GM19025 (cell line): ENCODE measurements around the gene NTNG1.
"Not testable (repeated sequence)": the region's sequence is repeated elsewhere in the genome, so short reads cannot be mapped to it uniquely, and the experiment has no call there.

ENCODE experiments used
- ATAC-seq: cut with Tn5 transposase; IDR thresholded peaks from one replicate; pipeline ENCODE4 v1.9.1; 2021; ENCODE audit warnings: mild to moderate bottlenecking, low read depth, moderate library complexity; ENCODE audit not compliant: unreplicated experiment

The NTNG1 gene

DNA sequence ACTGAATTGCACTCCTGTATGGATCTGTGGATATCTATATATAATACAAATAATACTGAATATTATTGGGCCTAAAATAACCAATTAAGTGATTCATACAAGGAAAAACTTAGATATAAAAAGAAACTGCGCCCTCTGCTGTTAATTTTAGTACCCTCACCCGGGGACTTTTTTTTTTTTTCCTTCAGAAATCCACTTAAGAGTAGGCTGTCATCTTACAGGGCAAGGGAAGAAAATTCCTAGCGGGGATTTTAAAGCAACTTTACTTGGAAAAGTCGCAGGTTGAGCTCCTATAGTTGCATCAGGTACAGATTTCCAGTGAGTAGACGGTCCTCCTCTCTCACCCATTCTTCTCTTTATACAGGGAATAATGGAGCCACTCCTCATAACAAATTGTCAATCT, 1.3 kb downstream of the NTNG1 start:
- no peak for ATAC-seq

DNA sequence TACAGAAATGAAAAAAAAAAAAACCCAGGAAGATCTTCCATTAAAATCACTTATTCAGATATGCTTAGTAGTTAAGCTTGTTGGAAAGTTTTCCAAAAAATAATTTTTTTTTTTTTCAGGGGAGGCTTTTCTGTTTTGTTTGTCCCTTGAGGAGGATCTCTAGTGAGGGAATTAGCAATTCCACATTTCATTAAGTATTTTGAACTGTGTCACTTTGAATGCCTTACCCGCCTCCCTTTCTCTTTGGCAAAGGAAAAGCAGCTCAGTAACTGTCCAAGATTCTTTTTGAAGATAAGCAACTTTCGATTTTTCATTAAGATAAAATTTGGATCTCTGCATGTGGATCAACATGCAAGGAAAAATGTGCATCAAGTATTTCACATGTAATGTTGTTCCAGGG, 1.8 kb downstream of the NTNG1 start:
- ATAC-seq = no peak

GRCh38 chr1:107145637-107146036, 4.8 kb downstream of the NTNG1 start:
- no peak for ATAC-seq

- no peak for ATAC-seq
These were observed 7.0 kb downstream of the NTNG1 start for GRCh38 chr1:107147843-107148242.

DNA sequence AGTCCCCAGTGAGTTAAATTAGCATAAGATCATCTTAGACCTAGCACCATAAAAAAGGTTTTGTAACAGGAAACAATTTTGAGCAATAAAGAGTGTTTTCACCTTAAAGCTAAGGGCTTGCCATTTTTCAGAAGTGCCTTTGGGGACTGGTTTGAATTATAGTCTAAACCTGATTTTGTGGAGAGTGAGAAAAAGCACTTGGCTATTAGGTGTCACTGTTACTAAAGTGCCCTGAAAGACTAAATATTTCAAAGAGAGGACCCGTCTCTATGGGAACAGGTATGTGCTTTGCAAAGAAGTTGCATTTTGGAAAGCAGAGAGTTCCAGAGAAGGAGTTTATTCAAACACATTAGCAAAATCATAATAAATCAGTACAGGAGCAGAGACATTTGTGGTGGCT, 9.1 kb downstream of the NTNG1 start:
- ATAC-seq = no peak

DNA sequence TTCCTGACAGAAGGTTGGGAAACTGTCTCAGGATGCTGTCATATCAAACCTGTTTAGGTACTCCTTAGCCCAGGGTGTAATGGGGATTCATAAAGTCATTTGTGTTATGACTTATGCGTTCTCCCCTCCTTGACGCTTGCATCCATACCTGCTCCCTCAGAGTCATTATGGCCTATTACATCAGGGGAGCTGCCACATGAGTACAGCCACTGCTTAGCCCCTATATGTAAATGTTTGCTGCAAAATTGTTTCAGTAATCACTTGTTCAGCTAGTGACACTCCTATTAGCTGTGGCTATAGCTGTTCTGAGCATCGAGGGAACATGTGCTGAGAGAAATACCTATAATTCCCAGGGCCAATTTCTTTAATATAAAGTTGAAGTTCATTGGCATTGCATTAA, 10.5 kb downstream of the NTNG1 start:
- no peak for ATAC-seq

DNA sequence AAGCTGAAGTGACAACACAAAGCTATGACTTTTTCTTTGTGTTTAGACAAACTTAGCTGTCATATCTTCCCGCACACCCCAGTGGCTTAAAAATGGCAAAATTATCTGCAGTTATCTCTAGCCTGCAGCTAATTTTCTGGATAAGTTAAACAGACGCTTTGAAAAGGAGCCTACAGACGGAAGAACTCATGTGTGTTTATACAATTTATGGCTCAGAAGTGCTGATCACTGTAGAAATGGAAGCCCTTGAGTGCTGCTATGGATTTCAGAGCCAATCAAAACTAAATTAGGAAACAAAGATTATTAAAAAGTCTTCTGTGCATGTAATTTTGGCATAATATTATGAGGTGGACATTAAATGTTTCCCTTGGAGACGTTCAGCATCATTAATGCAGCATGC, 11.6 kb downstream of the NTNG1 start:
- ATAC-seq = no peak

DNA sequence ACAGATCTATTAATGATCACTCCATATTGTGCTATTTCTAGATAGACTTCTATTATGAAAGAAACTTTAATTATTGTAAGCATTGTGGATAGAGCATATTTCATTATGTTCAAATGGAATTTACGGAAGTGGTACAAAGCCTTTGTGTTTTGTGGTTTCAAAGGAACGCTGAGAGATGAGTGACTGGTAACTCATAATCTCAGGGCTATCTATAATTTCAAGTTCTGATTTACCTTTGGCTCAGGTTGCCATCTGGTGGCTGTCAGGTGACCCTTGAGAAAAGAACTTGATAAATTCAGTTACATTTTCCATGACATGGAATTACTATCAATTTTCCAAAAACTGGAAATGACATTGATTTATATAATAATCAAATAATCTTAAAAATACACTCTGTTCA, 12.2 kb downstream of the NTNG1 start:
- ATAC-seq = no peak

GRCh38 chr1:107158496-107158895, 17.7 kb downstream of the NTNG1 start:
- no peak for ATAC-seq

DNA sequence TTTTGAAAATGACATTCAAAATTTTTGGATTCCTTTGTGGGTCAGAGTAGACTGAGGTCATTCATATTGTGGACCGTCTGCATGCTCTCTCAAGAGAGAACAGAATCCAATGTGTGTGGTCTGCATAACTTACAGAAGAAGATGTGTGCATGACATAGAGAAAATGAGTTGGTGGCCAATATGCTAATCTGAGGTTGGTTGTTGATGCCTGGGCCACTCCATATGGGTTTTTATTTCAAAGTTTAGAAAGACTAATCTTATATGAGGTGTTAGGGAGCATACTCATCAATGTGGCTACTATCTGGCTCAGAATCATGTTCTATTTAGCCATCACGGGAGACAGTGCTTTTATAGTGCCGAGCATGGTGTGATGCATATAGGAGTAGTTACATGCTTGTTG, 18.2 kb downstream of the NTNG1 start:
- no peak for ATAC-seq

- ATAC-seq = no peak
These were observed 21.9 kb downstream of the NTNG1 start for GRCh38 chr1:107162745-107163144.

DNA sequence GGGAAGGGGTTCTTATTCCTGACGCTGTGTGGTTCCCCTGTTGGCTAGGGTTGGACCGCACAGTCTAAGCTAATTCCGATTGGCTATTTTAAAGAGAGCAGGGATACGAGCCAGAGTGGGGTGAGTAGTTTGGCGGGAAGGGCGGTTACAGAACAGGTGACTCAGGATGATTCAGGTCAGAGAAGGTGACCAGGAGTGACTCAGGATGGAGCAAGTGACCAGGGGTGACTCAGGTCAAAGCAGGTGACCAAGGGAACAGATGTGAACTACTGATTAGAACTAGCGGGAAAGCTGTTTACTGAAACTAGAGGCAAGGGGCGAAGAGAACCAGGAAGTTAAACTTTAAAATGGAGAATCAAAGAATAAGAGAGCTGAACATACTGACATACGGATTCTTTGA, 24.1 kb downstream of the NTNG1 start:
- not testable (repeated sequence) for ATAC-seq

DNA sequence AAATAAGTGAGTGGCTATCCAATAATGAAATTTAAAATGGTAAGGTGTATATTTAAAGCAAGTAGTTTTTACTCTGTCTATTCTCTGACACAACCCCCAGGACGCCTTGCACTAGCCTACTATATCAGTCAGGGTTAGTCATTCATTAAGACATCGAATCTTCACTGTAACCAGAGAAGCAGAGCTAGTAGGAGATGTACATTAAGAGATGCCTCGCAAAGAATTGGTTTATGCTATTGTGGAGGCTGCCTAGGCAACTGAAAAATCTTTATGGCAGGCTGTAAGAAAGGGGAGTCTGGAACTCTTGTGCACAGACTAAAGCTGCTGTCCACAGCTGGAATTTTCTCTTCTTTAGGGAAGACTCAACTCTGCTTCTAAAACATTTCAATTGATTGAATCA, 28.8 kb downstream of the NTNG1 start:
- ATAC-seq = no peak

DNA sequence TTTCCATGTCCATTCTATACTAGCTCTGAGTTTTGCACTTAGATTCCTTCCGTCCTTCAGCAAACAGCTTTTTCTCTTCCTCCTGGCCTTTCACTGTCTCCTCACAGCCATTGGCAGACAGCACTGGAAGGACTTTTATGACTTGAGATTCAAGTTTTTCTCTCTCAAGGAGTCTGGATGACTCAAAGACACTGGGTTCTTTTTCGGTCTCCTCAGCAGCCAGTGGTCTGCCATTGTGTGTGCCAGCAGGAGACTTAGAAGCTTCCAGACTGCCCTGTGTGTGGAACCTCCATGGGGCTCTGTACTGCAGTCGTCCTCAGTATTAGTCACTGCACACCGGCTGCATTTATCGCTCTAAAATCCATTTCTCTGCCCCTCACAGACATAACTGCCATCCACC, 30.5 kb downstream of the NTNG1 start:
- ATAC-seq = no peak

DNA sequence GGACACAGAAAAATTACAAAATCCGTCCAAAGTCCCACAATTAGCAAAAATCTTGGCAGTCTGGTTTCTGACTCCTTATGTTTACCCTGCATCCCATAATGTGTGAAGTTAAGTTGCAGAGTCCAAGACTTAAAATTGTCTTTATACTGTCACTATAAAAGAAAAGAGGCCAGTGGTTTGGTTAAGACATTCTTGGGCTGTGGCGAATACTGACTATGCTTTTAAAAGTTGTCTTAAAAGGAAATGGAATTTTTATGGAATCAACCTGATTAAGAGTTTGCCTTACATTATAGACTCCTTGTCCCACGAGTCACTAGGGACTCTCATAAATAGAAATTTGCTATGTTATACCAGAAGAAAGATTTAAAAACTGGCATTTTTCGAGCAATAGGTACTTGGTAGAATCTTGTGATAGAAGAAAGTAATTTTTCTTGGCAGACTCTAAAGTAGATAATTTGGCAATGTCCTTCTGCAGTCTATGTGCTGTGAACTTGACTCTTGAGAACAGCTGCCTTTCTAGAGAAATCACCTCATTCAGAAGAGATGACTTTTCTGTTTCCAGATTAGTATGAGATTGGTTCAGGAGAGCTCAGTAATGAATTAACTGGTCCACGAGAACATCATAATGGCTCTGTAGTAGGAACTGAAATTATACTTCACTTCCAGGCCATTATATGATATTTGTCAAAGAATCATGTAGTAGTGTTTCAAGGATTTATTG, 31.8 kb downstream of the NTNG1 start:
- no peak for ATAC-seq

DNA sequence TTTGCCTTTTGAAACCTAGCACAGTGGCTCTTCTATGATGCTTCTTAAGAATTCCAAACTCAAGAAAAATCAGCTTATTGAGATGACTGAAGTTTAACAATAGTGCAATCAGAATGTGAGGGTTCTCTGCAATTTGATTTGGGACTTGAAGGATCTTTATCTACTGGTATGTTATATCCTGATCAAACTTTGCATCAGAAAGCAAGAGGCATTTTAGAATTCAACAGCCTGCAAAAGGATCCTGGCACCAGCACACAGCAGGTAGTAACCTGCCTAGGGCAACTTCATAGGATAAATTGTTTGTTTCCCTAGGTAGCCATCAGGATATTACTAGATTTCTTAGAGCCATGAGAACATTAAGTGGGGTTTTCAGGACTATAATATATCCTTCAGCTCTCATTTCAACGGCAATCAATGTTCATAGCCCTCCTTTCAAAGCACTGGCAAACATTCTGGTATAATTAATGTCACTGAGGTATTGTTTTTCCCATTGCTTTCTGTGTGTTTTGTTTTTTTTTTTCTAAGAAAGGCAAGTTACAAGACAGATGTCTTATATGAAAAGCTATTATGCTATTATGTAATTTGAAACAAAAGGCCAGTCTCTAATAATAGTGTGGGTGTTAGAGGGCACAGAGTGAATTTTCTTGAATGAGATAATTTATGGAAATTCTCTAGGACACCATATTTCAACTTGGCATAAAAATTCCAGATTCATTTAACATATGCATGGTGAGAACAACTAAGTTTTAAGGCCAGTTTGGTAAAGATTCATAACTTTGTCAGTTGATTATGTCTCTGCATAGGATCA, 34.5 kb downstream of the NTNG1 start:
- ATAC-seq = no peak

- ATAC-seq = no peak
These were observed 40.6 kb downstream of the NTNG1 start for GRCh38 chr1:107181253-107181969.

DNA sequence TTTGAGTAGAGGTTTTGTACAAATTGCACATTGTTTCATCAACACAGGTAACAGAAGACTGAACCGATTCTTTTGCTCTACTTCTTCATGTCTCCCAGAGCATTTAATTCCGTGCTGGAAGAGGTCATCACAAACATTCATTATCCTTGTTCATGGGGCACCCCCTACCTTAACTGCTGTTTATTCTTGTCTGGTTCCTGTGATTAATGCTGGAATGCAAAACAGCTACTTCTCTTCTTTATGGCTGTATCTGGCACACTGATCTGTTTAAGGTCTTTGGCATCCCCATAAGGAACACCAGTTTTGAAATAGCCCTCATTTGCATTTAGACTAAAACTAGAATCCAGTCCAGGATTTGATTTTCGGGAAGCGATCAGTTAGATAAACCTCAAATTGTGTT, 42.2 kb downstream of the NTNG1 start:
- no peak for ATAC-seq

GRCh38 chr1:107184888-107185287, 44.0 kb downstream of the NTNG1 start:
- no peak for ATAC-seq

- no peak for ATAC-seq
These were observed 46.6 kb downstream of the NTNG1 start for GRCh38 chr1:107187399-107187798.

- no peak for ATAC-seq
These were observed 47.3 kb downstream of the NTNG1 start for GRCh38 chr1:107188160-107188559.
